ENCODE data around the gene PHACTR1.

GRCh38 chr6:13222048-13222447 is 505.5 kb downstream of the PHACTR1 start:
- TF ChIP-seq RARB (CRISPR knock-in tag; IDR thresholded peaks at IDR 0.05) (no peak), ARNTL (CRISPR knock-in tag; IDR thresholded peaks at IDR 0.05; ENCODE audit: borderline replicate concordance, low read depth) (no peak), ESRRG (CRISPR knock-in tag; IDR thresholded peaks at IDR 0.05) (no peak), ZFP30 (CRISPR knock-in tag; IDR thresholded peaks at IDR 0.05) (no peak), TOX (CRISPR knock-in tag; IDR thresholded peaks at IDR 0.05; ENCODE audit: borderline replicate concordance) (no peak), ISL1 (CRISPR knock-in tag; IDR thresholded peaks at IDR 0.05) (no peak), ZNF8 (CRISPR knock-in tag; IDR thresholded peaks at IDR 0.05) (no peak), ZNF565 (CRISPR knock-in tag; conservative IDR thresholded peaks at IDR 0.05; ENCODE audit: low read depth) (no peak), SNAI2 (CRISPR knock-in tag; IDR thresholded peaks at IDR 0.05) (no peak), ZNF70 (CRISPR knock-in tag; IDR thresholded peaks at IDR 0.05) (no peak), OSR1 (CRISPR knock-in tag; IDR thresholded peaks at IDR 0.05) (no peak), BACH2 (CRISPR knock-in tag; IDR thresholded peaks at IDR 0.05; ENCODE audit: borderline replicate concordance) (no peak), ZFP3 (CRISPR knock-in tag; IDR thresholded peaks at IDR 0.05) (no peak)
- TF ChIP-seq, protein P1, sequence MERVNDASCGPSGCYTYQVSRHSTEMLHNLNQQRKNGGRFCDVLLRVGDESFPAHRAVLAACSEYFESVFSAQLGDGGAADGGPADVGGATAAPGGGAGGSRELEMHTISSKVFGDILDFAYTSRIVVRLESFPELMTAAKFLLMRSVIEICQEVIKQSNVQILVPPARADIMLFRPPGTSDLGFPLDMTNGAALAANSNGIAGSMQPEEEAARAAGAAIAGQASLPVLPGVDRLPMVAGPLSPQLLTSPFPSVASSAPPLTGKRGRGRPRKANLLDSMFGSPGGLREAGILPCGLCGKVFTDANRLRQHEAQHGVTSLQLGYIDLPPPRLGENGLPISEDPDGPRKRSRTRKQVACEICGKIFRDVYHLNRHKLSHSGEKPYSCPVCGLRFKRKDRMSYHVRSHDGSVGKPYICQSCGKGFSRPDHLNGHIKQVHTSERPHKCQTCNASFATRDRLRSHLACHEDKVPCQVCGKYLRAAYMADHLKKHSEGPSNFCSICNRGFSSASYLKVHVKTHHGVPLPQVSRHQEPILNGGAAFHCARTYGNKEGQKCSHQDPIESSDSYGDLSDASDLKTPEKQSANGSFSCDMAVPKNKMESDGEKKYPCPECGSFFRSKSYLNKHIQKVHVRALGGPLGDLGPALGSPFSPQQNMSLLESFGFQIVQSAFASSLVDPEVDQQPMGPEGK (CRISPR knock-in tag; IDR thresholded peaks at IDR 0.05; ENCODE audit: borderline replicate concordance): no peak

Measured in SK-N-SH treated with all-trans-retinoic acid at 6 μM for 48 hours (cell line).